ENCODE data around the gene RAC2.

DNA sequence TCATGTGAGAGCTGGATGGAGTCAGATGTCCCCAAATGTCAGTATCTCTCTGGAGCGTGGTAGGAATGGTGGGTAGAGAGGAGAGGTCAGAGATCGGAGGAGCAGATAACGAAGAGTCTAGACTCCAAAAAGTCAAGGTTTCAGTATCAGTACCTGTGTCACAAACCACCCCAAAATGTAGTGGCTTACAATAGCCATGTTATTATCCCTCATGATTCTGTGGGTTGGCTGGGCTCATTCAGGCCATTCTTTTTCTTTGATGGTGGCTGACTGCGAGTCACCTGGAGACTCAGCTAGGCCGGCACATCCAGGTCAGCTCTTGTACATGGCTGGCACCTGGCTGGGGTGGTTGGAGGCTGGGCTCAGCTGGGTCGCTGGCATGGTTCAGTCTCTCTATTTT, 24.5 kb downstream of the RAC2 start:
- TF ChIP-seq, protein P1, sequence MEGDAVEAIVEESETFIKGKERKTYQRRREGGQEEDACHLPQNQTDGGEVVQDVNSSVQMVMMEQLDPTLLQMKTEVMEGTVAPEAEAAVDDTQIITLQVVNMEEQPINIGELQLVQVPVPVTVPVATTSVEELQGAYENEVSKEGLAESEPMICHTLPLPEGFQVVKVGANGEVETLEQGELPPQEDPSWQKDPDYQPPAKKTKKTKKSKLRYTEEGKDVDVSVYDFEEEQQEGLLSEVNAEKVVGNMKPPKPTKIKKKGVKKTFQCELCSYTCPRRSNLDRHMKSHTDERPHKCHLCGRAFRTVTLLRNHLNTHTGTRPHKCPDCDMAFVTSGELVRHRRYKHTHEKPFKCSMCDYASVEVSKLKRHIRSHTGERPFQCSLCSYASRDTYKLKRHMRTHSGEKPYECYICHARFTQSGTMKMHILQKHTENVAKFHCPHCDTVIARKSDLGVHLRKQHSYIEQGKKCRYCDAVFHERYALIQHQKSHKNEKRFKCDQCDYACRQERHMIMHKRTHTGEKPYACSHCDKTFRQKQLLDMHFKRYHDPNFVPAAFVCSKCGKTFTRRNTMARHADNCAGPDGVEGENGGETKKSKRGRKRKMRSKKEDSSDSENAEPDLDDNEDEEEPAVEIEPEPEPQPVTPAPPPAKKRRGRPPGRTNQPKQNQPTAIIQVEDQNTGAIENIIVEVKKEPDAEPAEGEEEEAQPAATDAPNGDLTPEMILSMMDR (IDR thresholded peaks at IDR 0.05; ENCODE audit: low read length): no peak
- TF ChIP-seq EZH2 (IDR thresholded peaks at IDR 0.05; ENCODE audit: borderline replicate concordance, low read length): no peak
